ENCODE measurements around the gene SLFN12L. TPM values are rescaled to one million over a fixed set of nuclear protein-coding genes. Genes with fewer than 3 reads are reported as not detected.

Gene SLFN12L
- polyA plus RNA-seq, 1 donor (not counting 4 experiments of a cell fraction or from before 2014, with no cell fraction given), result 0.09 TPM

- DNase-seq (ENCODE audit: low read depth, low spot score) (no peak), FAIRE-seq (no peak)
- Histone ChIP-seq H3K4me3 (ENCODE audit: control insufficient read depth in 2 of 3, extremely low read depth in 1 of 3, insufficient read depth in 2 of 3, low read depth in 1 of 3, low read length in 3 of 3) (no peak overlapping the region), H4K20me1 (ENCODE audit: control insufficient read depth, extremely low read depth, insufficient read depth, low read length) (no peaks in the 10 kb centered on the region), H3K4me1 (ENCODE audit: control insufficient read depth, extremely low read depth, insufficient read depth, low read length) (no peaks in the 10 kb centered on the region), H3K27me3 (ENCODE audit: control insufficient read depth, extremely low read depth, insufficient read depth, low read length) (peaks cover 4% of the 10 kb centered on the region), H3K9ac (ENCODE audit: control insufficient read depth, extremely low read depth, insufficient read depth, low read length) (no peak overlapping the region), H3K9me1 (ENCODE audit: control insufficient read depth, extremely low read depth, insufficient read depth, low read length) (no peaks in the 10 kb centered on the region), H2AFZ (ENCODE audit: control insufficient read depth, low read length) (no peak overlapping the region), H3K27ac (ENCODE audit: control insufficient read depth, insufficient read depth, low read length) (no peak overlapping the region), H3K36me3 (ENCODE audit: control insufficient read depth in 2 of 2, extremely low read depth in 1 of 2, insufficient read depth in 2 of 2, low read length in 2 of 2) (no peaks in the 10 kb centered on the region), H3K79me2 (ENCODE audit: control insufficient read depth, insufficient read depth, low read length) (no peaks in the 10 kb centered on the region), H3K9me3 (ENCODE audit: control insufficient read depth, low read depth, low read length) (no peaks in the 10 kb centered on the region), H3K4me2 (ENCODE audit: control insufficient read depth, extremely low read depth, insufficient read depth, low read depth, low read length) (no peak overlapping the region)
- TF ChIP-seq EZH2 (IDR thresholded peaks at IDR 0.05; ENCODE audit: low read length) (no peak), CTCF (optimal IDR thresholded peaks at IDR 0.05 in 1 of 3, IDR thresholded peaks at IDR 0.05 in 1 of 3, conservative IDR thresholded peaks at IDR 0.05 in 1 of 3; ENCODE audit: extremely low read depth in 1 of 3, insufficient read depth in 2 of 3, low read length in 3 of 3) (no peak)
- dilution Hi-C loops (cut with MboI; ENCODE audit: extremely low pct_ligation_motif_present, low sequenced_read_pairs), result no loop called here
These were observed 19.9 kb upstream of the SLFN12L start for GRCh38 chr17:35557353-35557752.

- FAIRE-seq (no peak), DNase-seq (ENCODE audit: low read depth, low spot score) (no peak)
- no peaks in the 10 kb centered on the region for H3K9me3 ChIP-seq (ENCODE audit: control insufficient read depth, low read depth, low read length)
- H3K27ac ChIP-seq (ENCODE audit: control insufficient read depth, insufficient read depth, low read length), result no peak overlapping the region
- H3K36me3 ChIP-seq (ENCODE audit: control insufficient read depth in 2 of 2, extremely low read depth in 1 of 2, insufficient read depth in 2 of 2, low read length in 2 of 2), result no peaks in the 10 kb centered on the region
- H2AFZ ChIP-seq (ENCODE audit: control insufficient read depth, low read length), result no peak overlapping the region
- no peak overlapping the region for H3K9ac ChIP-seq (ENCODE audit: control insufficient read depth, extremely low read depth, insufficient read depth, low read length)
- no peaks in the 10 kb centered on the region for H3K79me2 ChIP-seq (ENCODE audit: control insufficient read depth, insufficient read depth, low read length)
- H3K27me3 ChIP-seq (ENCODE audit: control insufficient read depth, extremely low read depth, insufficient read depth, low read length), result peaks cover 4% of the 10 kb centered on the region
- H3K4me2 ChIP-seq (ENCODE audit: control insufficient read depth, extremely low read depth, insufficient read depth, low read depth, low read length), result no peak overlapping the region
- TF ChIP-seq CTCF (optimal IDR thresholded peaks at IDR 0.05 in 1 of 3, IDR thresholded peaks at IDR 0.05 in 1 of 3, conservative IDR thresholded peaks at IDR 0.05 in 1 of 3; ENCODE audit: extremely low read depth in 1 of 3, insufficient read depth in 2 of 3, low read length in 3 of 3) (peak in 2 of 3 experiments; percentile 24 to 27), EZH2 (IDR thresholded peaks at IDR 0.05; ENCODE audit: low read length) (no peak)
- H4K20me1 ChIP-seq (ENCODE audit: control insufficient read depth, extremely low read depth, insufficient read depth, low read length), result no peaks in the 10 kb centered on the region
- no peaks in the 10 kb centered on the region for H3K9me1 ChIP-seq (ENCODE audit: control insufficient read depth, extremely low read depth, insufficient read depth, low read length)
- no peaks in the 10 kb centered on the region for H3K4me1 ChIP-seq (ENCODE audit: control insufficient read depth, extremely low read depth, insufficient read depth, low read length)
- H3K4me3 ChIP-seq (ENCODE audit: control insufficient read depth in 2 of 3, extremely low read depth in 1 of 3, insufficient read depth in 2 of 3, low read depth in 1 of 3, low read length in 3 of 3), result no peak overlapping the region
- dilution Hi-C loops (cut with MboI; ENCODE audit: extremely low pct_ligation_motif_present, low sequenced_read_pairs), result no loop called here
These were observed 18.2 kb upstream of the SLFN12L start for GRCh38 chr17:35555691-35556090.

Data from keratinocyte (primary cell).